ENCODE data around the gene IL18RAP. TPM values are rescaled to one million over a fixed set of nuclear protein-coding genes. Genes with fewer than 3 reads are reported as not detected.

IL18RAP gene
- total RNA-seq, 1 donor from 2014 or later = 1.2 TPM

DNA sequence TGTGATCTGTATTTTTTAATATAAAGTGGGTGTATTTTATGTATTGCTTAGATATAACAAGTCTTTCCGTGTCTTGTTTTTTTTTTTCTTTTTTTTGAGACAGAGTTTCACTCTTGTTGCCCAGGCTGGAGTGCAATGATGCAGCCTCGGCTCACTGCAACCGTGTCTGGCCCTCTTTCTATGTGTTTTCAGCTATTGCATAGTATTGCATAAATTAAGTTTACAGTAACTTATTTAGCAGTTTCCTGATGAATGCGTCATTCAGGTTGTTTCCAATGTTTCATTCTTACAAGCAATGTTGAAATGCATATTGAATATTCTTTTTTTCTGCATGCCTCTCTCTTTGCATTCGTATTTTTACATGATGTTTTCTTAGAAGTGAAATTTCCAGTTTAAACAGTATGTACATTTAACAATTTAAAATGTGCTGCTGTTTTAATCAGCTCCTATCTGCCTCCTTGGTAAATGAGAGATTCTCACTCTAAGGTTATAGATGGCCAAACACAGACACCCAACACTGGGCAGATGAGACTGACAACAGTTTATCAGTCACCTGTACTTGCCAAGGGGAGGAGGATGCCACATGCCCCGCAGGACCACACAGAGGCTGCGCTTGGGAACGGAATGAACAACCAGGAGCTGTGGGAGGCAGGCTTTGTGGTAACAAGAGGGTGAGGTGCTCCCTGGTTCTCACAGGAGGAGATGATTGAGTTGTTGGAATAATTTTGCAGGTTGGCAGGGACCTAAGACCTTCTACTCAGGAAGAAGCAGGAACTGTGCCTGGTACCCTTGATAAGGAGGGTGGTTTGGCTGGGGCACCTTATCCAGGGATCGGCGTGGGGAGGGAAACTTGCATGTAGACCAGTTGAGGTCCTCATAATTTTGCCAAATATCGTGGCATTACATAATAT, 57.6 kb downstream of the IL18RAP start:
- Mint-ChIP-seq H3K4me3 (no peak overlapping the region), H3K27ac (no peak overlapping the region), H3K4me1 (ENCODE audit: unreplicated experiment) (no peaks in the 10 kb centered on the region), H3K36me3 (no peaks in the 10 kb centered on the region), H3K9me3 (no peaks in the 10 kb centered on the region), H3K27me3 (peaks cover 4% of the 10 kb centered on the region)
- DNase-seq (ENCODE audit: extremely low spot score, unreplicated experiment) = no peak
- TF ChIP-seq, protein P1, sequence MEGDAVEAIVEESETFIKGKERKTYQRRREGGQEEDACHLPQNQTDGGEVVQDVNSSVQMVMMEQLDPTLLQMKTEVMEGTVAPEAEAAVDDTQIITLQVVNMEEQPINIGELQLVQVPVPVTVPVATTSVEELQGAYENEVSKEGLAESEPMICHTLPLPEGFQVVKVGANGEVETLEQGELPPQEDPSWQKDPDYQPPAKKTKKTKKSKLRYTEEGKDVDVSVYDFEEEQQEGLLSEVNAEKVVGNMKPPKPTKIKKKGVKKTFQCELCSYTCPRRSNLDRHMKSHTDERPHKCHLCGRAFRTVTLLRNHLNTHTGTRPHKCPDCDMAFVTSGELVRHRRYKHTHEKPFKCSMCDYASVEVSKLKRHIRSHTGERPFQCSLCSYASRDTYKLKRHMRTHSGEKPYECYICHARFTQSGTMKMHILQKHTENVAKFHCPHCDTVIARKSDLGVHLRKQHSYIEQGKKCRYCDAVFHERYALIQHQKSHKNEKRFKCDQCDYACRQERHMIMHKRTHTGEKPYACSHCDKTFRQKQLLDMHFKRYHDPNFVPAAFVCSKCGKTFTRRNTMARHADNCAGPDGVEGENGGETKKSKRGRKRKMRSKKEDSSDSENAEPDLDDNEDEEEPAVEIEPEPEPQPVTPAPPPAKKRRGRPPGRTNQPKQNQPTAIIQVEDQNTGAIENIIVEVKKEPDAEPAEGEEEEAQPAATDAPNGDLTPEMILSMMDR (conservative IDR thresholded peaks at IDR 0.05) = no peak

DNA sequence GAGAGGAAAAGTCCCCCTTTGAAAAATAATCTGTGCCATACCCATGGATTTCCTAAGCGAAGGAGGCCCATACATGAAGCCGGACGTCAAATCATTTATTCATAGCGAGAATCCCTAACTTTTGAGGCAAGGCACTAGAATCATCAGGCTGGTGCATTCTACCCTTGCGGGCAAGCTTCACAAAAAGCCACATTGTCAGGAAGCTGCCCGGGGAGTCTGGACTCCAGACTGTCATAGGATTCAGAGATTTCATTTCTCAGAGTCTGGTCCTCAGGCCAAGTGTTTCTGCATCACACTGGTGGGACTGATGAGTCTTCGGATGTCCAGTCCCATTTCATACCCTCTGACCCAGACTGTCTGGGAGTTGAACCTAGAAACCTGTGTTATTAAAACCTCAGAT, 59.0 kb downstream of the IL18RAP start:
- TF ChIP-seq, protein P1 (conservative IDR thresholded peaks at IDR 0.05) = no peak
- H3K27me3 Mint-ChIP-seq = no peaks in the 10 kb centered on the region
- no peaks in the 10 kb centered on the region for H3K9me3 Mint-ChIP-seq
- DNase-seq (ENCODE audit: extremely low spot score, unreplicated experiment) = no peak
- H3K4me3 Mint-ChIP-seq = no peak overlapping the region
- no peaks in the 10 kb centered on the region for H3K36me3 Mint-ChIP-seq
- no peaks in the 10 kb centered on the region for H3K4me1 Mint-ChIP-seq (ENCODE audit: unreplicated experiment)
- H3K27ac Mint-ChIP-seq = no peak overlapping the region

DNA sequence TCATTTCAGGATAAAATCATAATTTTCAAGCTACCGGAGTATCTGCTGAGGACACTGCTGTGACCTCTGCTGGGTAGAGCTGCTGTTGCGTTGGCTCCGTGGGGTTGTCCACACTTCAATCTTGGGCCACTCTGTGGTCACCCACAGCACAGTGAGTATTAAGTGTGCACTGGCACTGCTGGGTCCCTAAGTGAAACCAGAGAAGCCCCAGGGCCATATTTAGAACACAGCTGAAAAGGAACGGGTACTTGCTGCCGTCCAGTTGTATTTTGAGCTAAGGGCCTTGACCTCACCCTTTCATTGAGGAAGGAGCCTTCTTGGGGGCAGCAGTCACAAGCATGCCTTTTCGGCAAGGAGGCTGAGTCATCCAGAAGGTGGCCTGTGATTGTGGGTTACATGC, 60.1 kb downstream of the IL18RAP start:
- Mint-ChIP-seq H3K4me3 (no peak overlapping the region), H3K27me3 (no peaks in the 10 kb centered on the region), H3K4me1 (ENCODE audit: unreplicated experiment) (no peaks in the 10 kb centered on the region), H3K9me3 (no peaks in the 10 kb centered on the region), H3K36me3 (no peaks in the 10 kb centered on the region), H3K27ac (no peak overlapping the region)
- TF ChIP-seq, protein P1 (conservative IDR thresholded peaks at IDR 0.05) = no peak
- no peak for DNase-seq (ENCODE audit: extremely low spot score, unreplicated experiment)

DNA sequence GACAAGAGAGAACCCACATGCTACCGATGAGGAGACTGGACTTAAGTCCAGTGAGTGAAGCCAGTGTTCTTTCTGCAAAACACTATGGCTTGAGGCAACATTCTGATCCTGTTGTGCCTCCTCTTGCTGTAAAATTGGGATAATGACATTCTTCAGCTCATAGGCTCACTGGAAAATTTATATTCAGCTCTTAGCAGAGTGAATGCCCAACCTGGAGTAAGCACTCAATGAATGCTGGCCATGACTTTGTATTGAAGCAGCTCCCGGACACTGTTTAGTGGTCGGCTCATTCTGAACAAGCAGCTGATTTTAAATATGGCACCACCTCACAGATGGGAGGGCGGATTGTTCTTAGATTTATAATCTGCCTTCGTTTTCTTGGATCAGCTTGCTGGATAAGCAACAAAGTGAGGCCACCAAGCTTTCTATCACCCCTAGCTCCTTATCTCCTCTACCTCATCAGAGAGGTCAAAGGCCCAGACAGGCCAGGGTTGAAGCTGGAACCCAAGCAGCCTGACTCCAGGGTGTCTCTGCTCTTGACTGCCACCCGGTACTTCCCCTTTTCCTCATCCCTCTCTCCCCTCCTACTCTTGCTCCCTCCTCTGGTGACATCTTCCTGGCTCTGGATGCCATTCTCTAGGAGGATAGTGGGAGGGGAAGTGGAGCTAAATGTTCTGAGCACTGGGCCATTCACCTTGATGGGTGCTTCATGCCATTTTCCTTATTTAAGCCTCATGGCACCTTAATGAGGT, 61.5 kb downstream of the IL18RAP start:
- no peaks in the 10 kb centered on the region for H3K36me3 Mint-ChIP-seq
- no peak for DNase-seq (ENCODE audit: extremely low spot score, unreplicated experiment)
- H3K9me3 Mint-ChIP-seq = no peaks in the 10 kb centered on the region
- no peaks in the 10 kb centered on the region for H3K27me3 Mint-ChIP-seq
- H3K4me1 Mint-ChIP-seq (ENCODE audit: unreplicated experiment) = no peaks in the 10 kb centered on the region
- no peak overlapping the region for H3K27ac Mint-ChIP-seq
- H3K4me3 Mint-ChIP-seq = no peak overlapping the region
- TF ChIP-seq, protein P1 (conservative IDR thresholded peaks at IDR 0.05) = no peak

DNA sequence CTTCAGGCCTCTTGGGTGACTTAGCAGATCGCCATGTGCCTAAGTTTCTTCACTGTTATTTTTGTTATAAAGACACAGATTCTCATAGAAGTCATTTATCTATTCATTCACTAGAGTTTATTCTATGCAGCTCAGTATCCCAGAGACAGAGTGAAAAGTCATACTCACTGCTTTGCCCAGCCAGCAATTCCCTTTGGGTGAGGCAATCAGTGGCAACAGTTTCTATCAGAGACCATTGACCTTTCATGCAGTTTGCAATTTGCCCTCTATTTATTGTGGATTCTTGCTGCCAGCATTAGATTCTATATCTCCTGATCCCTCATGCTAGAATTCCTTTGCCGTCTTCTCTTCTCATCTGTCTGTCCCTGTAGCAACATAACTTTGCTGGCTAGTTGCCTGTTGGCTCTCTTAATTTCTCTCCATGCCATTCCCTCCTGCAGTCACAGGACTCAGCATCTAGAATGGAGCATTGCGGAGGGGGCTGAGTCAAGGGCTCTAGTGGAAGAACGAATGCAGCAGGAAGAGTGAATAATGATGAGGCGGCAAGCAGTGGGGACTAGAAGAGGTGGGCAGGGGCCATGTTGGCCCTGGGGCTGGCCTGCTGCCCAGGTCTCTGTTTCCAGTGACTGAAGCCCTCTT, 62.3 kb downstream of the IL18RAP start:
- no peaks in the 10 kb centered on the region for H3K4me1 Mint-ChIP-seq (ENCODE audit: unreplicated experiment)
- no peaks in the 10 kb centered on the region for H3K27me3 Mint-ChIP-seq
- no peak for DNase-seq (ENCODE audit: extremely low spot score, unreplicated experiment)

More for the DNA sequence above, 62.3 kb downstream of the IL18RAP start:
- H3K36me3 Mint-ChIP-seq = no peaks in the 10 kb centered on the region
- no peak overlapping the region for H3K4me3 Mint-ChIP-seq
- TF ChIP-seq, protein P1 (conservative IDR thresholded peaks at IDR 0.05) = no peak
- H3K9me3 Mint-ChIP-seq = no peaks in the 10 kb centered on the region
- no peak overlapping the region for H3K27ac Mint-ChIP-seq

All from type B pancreatic cell (in vitro differentiated cells).